HCT116 (cell line): Measurements from ENCODE around the gene XYLT1. TPM values are rescaled to one million over a fixed set of nuclear protein-coding genes. Genes with fewer than 3 reads are reported as not detected.

ENCODE experiments used
- ATAC-seq: fragments of 200-7000 bp; cut with Tn5 transposase; 2 replicates; pipeline ENCODE4 v1.9.1; 2020; ENCODE audit warnings: mild to moderate bottlenecking, moderate library complexity
- BruUV-seq: library from RNA; stranded (reverse); fragments of 400-500 nt; replicated peaks from 2 replicates; lab custom pipeline; 2021; lab: Mats Ljungman, UMichigan
- CTCF ChIA-PET: fragments of 300-600 bp; sonication (Branson Sonifier 250); formaldehyde crosslinking; loops from one replicate; lab custom pipeline; 2021; ENCODE audit warnings: antibody characterized with exemption; lab: Charles Lee
- POLR2A ChIA-PET: fragments of 300-600, 350-600 bp; sonication (Branson Sonifier 250); formaldehyde crosslinking; loops from one replicate; lab custom pipeline; 2021; ENCODE audit warnings: antibody characterized with exemption; lab: Charles Lee
- RAD21 ChIA-PET, 2 experiments: fragments of 300-600 bp; sonication (Branson Sonifier 250); formaldehyde crosslinking; loops; one replicate each; lab custom pipeline; 2023; ENCODE audit warnings: low total read pairs in 2 of 2; ENCODE audit not compliant: uncharacterized antibody in 2 of 2, unreplicated experiment in 2 of 2, low non-redundant PET in 1 of 2; lab: Charles Lee
- DNase-seq: peaks from one replicate; pipeline ENCODE4 v3.0.0-alpha.2; 2010; ENCODE audit warnings: low read depth, low spot score
- H2AFZ ChIP-seq: fragments of 200-600 bp; shearing (Covaris generic), sonication (generic); 2 replicates; pipeline ENCODE4 v1.6.1; 2017; ENCODE audit warnings: low read depth, mixed run types, mixed read lengths, antibody characterized with exemption, low read length; ENCODE audit not compliant: poor library complexity, severe bottlenecking
- H3K27ac ChIP-seq: 2 replicates; pipeline ENCODE4 v1.5.1; 2012; ENCODE audit warnings: low read depth, low read length
- H3K27me3 ChIP-seq: fragments of 200-600 bp; sonication (generic); 2 replicates; pipeline ENCODE4 v1.6.1; 2016; ENCODE audit warnings: mixed run types, low read length, mixed read lengths; ENCODE audit not compliant: insufficient read depth
- H3K36me3 ChIP-seq, 2 experiments: fragments of 200-500 bp in 1 of 2; fragments of 200-600 bp in 1 of 2; sonication (Bioruptor generic) in 1 of 2; sonication (generic) in 1 of 2; 2 replicates each; pipeline versions ENCODE4 v1.5.1 to v1.6.1; 2014 to 2016; ENCODE audit warnings: low read length in 2 of 2, inconsistent platforms in 1 of 2, mixed read lengths in 1 of 2, mixed run types in 1 of 2; ENCODE audit not compliant: insufficient read depth in 2 of 2, control insufficient read depth in 1 of 2
- H3K4me1 ChIP-seq, 2 experiments: fragments of 200-600 bp in 1 of 2; sonication (generic) in 1 of 2; 2 replicates each; pipeline versions ENCODE4 v1.5.1 to v1.6.1; 2012 to 2017; ENCODE audit warnings: low read length in 2 of 2, inconsistent platforms in 1 of 2, mild to moderate bottlenecking in 1 of 2, mixed read lengths in 1 of 2, mixed run types in 1 of 2, moderate library complexity in 1 of 2; ENCODE audit not compliant: insufficient read depth in 2 of 2, control insufficient read depth in 1 of 2
- H3K4me2 ChIP-seq: fragments of 200-600 bp; sonication (generic); 2 replicates; pipeline ENCODE4 v1.6.1; 2017; ENCODE audit warnings: mixed run types, low read length, mixed read lengths
- H3K4me3 ChIP-seq, 2 experiments: fragments of 200-600 bp in 1 of 2; sonication (generic) in 1 of 2; replicated peaks in 1 of 2; 2 replicates each; pipeline ENCODE4 v1.5.1; 2011 to 2016; ENCODE audit warnings: low read length in 2 of 2, control low read depth in 1 of 2, low read depth in 1 of 2, mild to moderate bottlenecking in 1 of 2, mixed read lengths in 1 of 2, mixed run types in 1 of 2
- H3K79me2 ChIP-seq: fragments of 200-600 bp; sonication (generic); 2 replicates; pipeline ENCODE4 v1.6.1; 2017; ENCODE audit warnings: mild to moderate bottlenecking, mixed run types, low read length, moderate library complexity, mixed read lengths; ENCODE audit not compliant: insufficient read depth
- H3K9ac ChIP-seq: fragments of 200-600 bp; sonication (generic); 2 replicates; pipeline ENCODE4 v1.6.1; 2016; ENCODE audit warnings: low read length, mixed read lengths
- H3K9me2 ChIP-seq: fragments of 200-600 bp; sonication (generic), shearing (Covaris generic); 2 replicates; pipeline ENCODE4 v1.6.1; 2017; ENCODE audit warnings: mixed run types, mild to moderate bottlenecking, moderate library complexity; ENCODE audit not compliant: insufficient read depth
- H3K9me3 ChIP-seq, 2 experiments: fragments of 200-500 bp in 1 of 2; fragments of 200-600 bp in 1 of 2; sonication (Bioruptor generic) in 1 of 2; sonication (generic) in 1 of 2; 2 replicates each; pipeline ENCODE4 v1.6.1; 2014 to 2017; ENCODE audit warnings: low read length in 2 of 2, mixed read lengths in 2 of 2, inconsistent platforms in 1 of 2, low read depth in 1 of 2, mild to moderate bottlenecking in 1 of 2, mixed run types in 1 of 2, moderate library complexity in 1 of 2; ENCODE audit not compliant: control insufficient read depth in 1 of 2, insufficient read depth in 1 of 2
- H4K20me1 ChIP-seq: fragments of 200-600 bp; sonication (generic), shearing (Covaris generic); 2 replicates; pipeline ENCODE4 v1.6.1; 2017; ENCODE audit warnings: mixed run types, mild to moderate bottlenecking, moderate library complexity; ENCODE audit not compliant: insufficient read depth
- CBX3 ChIP-seq: IDR thresholded peaks from 2 replicates; pipeline ENCODE4 v1.6.1; 2012; ENCODE audit warnings: low read depth
- EGR1 ChIP-seq: IDR thresholded peaks from 2 replicates; pipeline ENCODE4 v1.6.1; 2012; ENCODE audit warnings: low read depth
- ELF1 ChIP-seq: IDR thresholded peaks from 2 replicates; pipeline ENCODE4 v1.6.1; 2012; ENCODE audit warnings: low read depth, borderline replicate concordance
- EZH2 ChIP-seq: fragments of 200-600 bp; sonication (generic); IDR thresholded peaks from 2 replicates; pipeline ENCODE4 v1.6.1; 2017; ENCODE audit warnings: antibody characterized with exemption, mixed run types
- FOSL1 ChIP-seq: IDR thresholded peaks from 2 replicates; pipeline ENCODE4 v1.6.1; 2012; ENCODE audit warnings: low read depth
- JUND ChIP-seq: IDR thresholded peaks from 2 replicates; pipeline ENCODE4 v1.6.1; 2012
- RAD21 ChIP-seq: IDR thresholded peaks from 2 replicates; pipeline ENCODE4 v1.6.1; 2012; ENCODE audit warnings: low read depth, mild to moderate bottlenecking
- SRF ChIP-seq: IDR thresholded peaks from 2 replicates; pipeline ENCODE4 v1.6.1; 2012; ENCODE audit warnings: low read depth
- TCF7L2 ChIP-seq: IDR thresholded peaks from 2 replicates; pipeline ENCODE4 v1.7.0; 2011; ENCODE audit warnings: borderline replicate concordance, inconsistent platforms; ENCODE audit not compliant: insufficient read depth, insufficient read length; ENCODE audit errors: extremely low read depth
- ZFX ChIP-seq: fragments of 450-650 bp; IDR thresholded peaks from 2 replicates; pipeline ENCODE4 v1.6.1; 2017
- ZNF274 ChIP-seq: fragments of 200-500 bp; sonication (Bioruptor generic); IDR thresholded peaks from 2 replicates; pipeline ENCODE4 v1.6.1; 2014; ENCODE audit warnings: mild to moderate bottlenecking, low read depth, low read length, inconsistent platforms
- intact Hi-C: fragments of 100-400 bp; cut with micrococcal nuclease; formaldehyde crosslinking; loops from 2 replicates; pipeline ENCODE4 v1.10.0; 2022
- total RNA-seq: library from RNA; stranded (reverse); gene quantifications from one replicate; pipeline ENCODE4 v1.2.1, GENCODE V29; 2021; ENCODE audit not compliant: unreplicated experiment
- TF ChIP-seq, protein P1 (sequence below): IDR thresholded peaks from 2 replicates; pipeline ENCODE4 v1.6.1; 2012
- TF ChIP-seq, protein P2 (sequence below): IDR thresholded peaks from 2 replicates; pipeline ENCODE4 v1.6.1; 2012; ENCODE audit warnings: low read depth
- TF ChIP-seq, protein P3 (sequence below): IDR thresholded peaks from 2 replicates; pipeline ENCODE4 v1.6.1; 2012
- TF ChIP-seq, protein P4 (sequence below): IDR thresholded peaks from 2 replicates; pipeline ENCODE4 v1.6.1; 2011; ENCODE audit warnings: mild to moderate bottlenecking, low read length, moderate library complexity; ENCODE audit not compliant: insufficient replicate concordance; ENCODE audit errors: extremely low read depth

Gene XYLT1
- total RNA-seq, 1 experiment from 2014 or later = 4.5 TPM

DNA sequence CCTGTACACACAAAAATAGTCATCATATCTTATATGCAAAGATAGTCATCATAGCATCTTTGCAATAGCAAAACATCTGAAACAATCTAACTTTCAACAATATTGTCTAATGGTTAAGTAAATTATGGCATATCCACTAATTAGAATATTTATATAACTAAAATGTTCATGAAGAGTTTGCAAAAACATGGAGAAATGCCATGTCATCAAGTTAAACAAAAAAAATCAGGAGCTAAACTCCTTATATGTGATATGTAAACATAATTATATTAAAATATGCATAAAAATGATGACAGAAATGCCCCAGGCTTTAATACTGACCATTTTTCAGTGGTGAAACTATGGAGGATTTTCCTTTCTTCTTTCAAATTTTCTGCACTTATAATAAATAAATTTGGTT lies 22.3 kb upstream of the XYLT1 start:
- Histone ChIP-seq H3K9me2 (no peaks in the 10 kb centered on the region), H3K4me1 (no peaks in the 10 kb centered on the region), H2AFZ (no peak overlapping the region), H3K4me2 (no peak overlapping the region), H3K36me3 (no peaks in the 10 kb centered on the region), H3K27ac (no peak overlapping the region), H3K79me2 (no peaks in the 10 kb centered on the region), H3K4me3 (no peak overlapping the region), H3K9me3 (no peaks in the 10 kb centered on the region), H3K9ac (no peak overlapping the region), H3K27me3 (peaks cover 17% of the 10 kb centered on the region), H4K20me1 (no peaks in the 10 kb centered on the region)
- ATAC-seq = no peak
- DNase-seq = no peak
- RAD21 ChIA-PET = no interaction called here
- TF ChIP-seq CBX3 = no peak
- TF ChIP-seq, protein P1, sequence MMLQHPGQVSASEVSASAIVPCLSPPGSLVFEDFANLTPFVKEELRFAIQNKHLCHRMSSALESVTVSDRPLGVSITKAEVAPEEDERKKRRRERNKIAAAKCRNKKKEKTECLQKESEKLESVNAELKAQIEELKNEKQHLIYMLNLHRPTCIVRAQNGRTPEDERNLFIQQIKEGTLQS = no peak
- BruUV-seq = no TSS peak
- CTCF ChIA-PET = interaction anchor here (0.6 to 1.6 kb wide), 2 partner anchors 25 to 598 kb away, joined by 3 to 4 read pairs; no protein-coding TSS in a partner anchor
- POLR2A ChIA-PET = no interaction called here
- intact Hi-C loops = no loop called here

DNA sequence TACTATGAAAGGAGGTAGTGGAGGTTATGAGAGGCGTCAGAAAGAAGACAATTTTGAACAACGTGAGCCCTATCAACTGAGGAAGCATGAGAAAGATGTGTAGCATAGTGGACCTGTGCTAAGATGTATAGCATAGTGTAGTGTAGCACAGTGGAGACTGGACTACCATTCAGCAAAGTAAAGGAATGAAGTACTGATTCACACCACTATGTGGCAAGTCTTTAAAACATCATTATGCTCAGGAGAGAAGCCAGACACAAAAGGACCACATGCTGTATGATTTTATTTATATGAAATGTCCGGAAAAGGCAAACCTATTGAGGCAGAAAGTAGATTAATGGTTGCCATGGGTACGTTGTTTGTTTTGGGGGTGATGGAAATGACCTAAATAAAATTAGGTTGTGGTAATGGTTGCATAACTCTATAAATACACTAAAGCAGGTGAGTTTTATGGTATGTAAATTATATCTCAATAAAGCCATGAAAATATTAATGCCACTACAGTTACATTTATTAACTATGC lies 20.4 kb upstream of the XYLT1 start:
- no peak overlapping the region for H3K4me3 ChIP-seq
- no TSS peak for BruUV-seq
- POLR2A ChIA-PET = no interaction called here
- TF ChIP-seq ZNF274 (no peak), RAD21 (no peak), EGR1 (no peak), EZH2 (no peak), SRF (no peak), TCF7L2 (no peak), FOSL1 (no peak), JUND (no peak), ELF1 (no peak), ZFX (no peak), CBX3 (no peak)
- TF ChIP-seq, protein P2, sequence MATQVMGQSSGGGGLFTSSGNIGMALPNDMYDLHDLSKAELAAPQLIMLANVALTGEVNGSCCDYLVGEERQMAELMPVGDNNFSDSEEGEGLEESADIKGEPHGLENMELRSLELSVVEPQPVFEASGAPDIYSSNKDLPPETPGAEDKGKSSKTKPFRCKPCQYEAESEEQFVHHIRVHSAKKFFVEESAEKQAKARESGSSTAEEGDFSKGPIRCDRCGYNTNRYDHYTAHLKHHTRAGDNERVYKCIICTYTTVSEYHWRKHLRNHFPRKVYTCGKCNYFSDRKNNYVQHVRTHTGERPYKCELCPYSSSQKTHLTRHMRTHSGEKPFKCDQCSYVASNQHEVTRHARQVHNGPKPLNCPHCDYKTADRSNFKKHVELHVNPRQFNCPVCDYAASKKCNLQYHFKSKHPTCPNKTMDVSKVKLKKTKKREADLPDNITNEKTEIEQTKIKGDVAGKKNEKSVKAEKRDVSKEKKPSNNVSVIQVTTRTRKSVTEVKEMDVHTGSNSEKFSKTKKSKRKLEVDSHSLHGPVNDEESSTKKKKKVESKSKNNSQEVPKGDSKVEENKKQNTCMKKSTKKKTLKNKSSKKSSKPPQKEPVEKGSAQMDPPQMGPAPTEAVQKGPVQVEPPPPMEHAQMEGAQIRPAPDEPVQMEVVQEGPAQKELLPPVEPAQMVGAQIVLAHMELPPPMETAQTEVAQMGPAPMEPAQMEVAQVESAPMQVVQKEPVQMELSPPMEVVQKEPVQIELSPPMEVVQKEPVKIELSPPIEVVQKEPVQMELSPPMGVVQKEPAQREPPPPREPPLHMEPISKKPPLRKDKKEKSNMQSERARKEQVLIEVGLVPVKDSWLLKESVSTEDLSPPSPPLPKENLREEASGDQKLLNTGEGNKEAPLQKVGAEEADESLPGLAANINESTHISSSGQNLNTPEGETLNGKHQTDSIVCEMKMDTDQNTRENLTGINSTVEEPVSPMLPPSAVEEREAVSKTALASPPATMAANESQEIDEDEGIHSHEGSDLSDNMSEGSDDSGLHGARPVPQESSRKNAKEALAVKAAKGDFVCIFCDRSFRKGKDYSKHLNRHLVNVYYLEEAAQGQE = no peak
- TF ChIP-seq, protein P3, sequence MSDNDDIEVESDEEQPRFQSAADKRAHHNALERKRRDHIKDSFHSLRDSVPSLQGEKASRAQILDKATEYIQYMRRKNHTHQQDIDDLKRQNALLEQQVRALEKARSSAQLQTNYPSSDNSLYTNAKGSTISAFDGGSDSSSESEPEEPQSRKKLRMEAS = no peak
- TF ChIP-seq, protein P4, sequence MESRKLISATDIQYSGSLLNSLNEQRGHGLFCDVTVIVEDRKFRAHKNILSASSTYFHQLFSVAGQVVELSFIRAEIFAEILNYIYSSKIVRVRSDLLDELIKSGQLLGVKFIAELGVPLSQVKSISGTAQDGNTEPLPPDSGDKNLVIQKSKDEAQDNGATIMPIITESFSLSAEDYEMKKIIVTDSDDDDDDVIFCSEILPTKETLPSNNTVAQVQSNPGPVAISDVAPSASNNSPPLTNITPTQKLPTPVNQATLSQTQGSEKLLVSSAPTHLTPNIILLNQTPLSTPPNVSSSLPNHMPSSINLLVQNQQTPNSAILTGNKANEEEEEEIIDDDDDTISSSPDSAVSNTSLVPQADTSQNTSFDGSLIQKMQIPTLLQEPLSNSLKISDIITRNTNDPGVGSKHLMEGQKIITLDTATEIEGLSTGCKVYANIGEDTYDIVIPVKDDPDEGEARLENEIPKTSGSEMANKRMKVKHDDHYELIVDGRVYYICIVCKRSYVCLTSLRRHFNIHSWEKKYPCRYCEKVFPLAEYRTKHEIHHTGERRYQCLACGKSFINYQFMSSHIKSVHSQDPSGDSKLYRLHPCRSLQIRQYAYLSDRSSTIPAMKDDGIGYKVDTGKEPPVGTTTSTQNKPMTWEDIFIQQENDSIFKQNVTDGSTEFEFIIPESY = no peak

More for the DNA sequence above, 20.4 kb upstream of the XYLT1 start:
- no peaks in the 10 kb centered on the region for H3K9me2 ChIP-seq
- H3K79me2 ChIP-seq = no peaks in the 10 kb centered on the region
- DNase-seq (no peak), ATAC-seq (no peak)
- H3K27me3 ChIP-seq = 0 out of 2 replicates have a peak, but pooled peaks cover 7% of the 10 kb centered on the region
- H2AFZ ChIP-seq = no peak overlapping the region
- CTCF ChIA-PET = no interaction called here
- H3K36me3 ChIP-seq = no peaks in the 10 kb centered on the region
- RAD21 ChIA-PET = no interaction called here
- H3K9me3 ChIP-seq = no peaks in the 10 kb centered on the region
- H3K27ac ChIP-seq = no peak overlapping the region
- H3K4me2 ChIP-seq = no peak overlapping the region
- H4K20me1 ChIP-seq = no peaks in the 10 kb centered on the region
- no peaks in the 10 kb centered on the region for H3K4me1 ChIP-seq
- H3K9ac ChIP-seq = no peak overlapping the region
- intact Hi-C loops = no loop called here
